ENCODE measurements around the gene CDH4.

Gene CDH4

DNA sequence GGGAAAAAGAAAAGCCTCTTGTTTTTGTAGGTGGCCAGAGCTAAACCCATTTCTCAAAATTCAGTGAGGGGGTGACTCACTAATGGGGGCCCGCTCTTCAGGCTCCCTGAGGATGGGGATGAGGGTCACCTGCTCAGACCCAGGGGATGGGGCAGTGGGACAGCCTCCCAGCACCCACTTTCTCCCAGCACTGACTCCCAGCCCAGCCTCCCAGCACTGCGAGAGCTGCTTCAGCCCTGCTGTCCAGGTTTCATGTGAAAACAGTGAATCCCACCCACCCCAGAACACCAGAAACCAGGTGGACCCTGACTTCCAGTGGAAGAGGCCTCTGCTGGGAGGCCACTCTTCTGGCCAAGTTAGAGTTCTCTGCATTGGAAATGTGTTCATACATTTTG is 362.6 kb downstream of the CDH4 start:
- no peak for DNase-seq

DNA sequence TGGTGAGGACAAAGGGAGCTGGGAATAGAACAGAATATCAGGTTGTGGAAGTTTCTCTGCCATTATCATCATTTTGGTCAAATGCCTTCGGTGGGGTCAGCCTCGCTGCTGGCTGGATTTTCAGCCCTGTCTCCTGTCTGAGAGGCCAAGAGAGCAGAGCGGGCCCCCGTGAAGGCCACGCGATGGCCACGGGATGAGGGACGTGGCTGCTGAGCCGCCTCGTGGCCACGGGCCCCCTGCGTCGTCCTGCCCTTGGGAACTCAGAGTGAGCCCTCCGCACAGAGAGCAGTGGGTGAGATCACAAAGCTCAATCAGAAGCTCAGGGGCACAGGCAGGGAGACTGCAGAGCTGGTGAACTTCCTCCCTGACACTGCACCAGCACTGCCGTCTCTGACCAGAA is 363.7 kb downstream of the CDH4 start:
- DNase-seq, result no peak

DNA sequence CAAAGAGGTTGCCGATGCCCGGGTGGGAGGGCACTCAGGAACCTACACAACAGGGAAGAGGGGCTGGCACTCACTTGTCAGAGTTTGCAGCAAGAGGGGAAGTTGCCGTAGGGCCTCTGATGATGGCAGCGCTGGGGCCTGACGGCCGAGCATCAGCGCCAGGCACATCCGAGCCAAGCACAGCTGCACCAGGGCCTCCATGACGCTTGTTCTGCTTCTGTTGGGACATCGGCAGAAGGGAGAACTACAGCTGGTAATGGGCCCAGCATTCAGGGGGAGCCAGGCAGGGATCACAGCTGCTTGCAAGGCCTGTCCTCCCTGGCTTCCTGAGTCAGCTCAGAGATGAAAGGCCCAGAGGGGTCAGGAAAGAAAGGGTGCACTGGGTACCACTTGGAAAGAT is 367.7 kb downstream of the CDH4 start:
- DNase-seq, result no peak

DNA sequence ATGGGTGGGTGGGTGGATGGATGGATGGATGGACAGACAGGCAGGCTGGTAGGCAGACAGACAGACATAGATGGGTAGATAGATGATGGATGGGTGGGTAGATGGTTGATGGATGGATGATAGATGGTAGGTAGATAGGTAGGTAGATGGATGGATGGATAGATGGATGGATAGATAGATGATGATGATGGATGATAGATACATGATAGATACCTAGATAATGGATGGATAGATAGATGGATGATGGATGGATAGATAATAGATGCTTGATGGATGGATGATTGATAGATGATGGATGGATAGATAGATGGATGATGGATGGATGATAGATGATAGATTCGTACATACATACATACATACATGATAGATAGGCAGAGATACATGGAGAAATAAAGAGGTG is 368.1 kb downstream of the CDH4 start:
- no peak for DNase-seq

DNA sequence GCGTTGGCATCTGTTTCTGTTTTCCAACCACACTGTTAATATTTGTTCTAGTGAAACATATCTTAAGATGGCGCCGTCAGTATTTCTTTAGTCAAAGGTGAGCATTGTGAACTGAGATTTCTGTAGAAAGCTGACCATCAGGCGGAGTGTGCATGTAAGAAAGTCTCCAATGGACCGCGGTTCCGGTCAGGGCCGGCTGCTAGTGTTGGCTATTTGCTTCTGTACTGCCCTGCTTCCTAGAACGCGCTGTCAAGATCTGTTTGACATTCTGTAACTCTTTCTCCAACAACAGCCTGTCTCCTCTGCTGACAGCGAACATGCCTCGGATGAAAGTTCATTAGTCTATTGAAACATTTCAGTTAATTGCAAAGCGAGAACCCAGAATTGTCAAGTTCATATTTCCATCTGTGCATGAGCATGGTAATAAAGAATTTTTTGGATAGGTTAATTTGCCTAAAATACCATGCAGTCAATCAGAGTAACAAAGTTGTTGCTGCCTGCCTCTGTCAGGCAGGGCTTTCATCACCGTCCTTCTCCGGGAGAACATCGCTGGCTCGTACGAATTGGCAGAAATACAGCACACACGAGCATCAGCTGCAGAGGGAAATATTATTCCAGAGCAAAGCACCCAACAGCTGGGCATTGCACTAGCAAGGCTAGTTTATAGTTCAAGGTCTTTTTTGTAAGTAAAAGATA is 369.1 kb downstream of the CDH4 start:
- no peak for DNase-seq

DNA sequence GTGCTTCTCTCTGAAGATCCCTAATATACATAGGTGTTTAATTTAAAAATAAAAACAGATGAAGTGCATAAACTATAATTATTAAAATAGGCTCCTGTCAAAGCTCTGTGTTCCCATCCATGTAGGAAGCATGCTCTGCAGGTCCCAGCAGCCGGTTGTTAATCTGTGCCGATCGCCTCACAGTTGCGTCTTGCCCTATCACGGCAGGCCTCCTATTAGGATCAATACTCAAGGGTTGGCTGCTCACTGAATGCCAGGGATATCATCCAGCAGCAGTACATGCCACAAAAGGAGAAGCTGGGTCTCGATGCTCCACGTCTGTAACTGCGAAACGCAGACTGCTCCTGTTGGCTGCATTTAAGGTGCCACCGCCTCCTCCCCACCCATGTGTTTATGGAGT is 369.8 kb downstream of the CDH4 start:
- DNase-seq, result no peak

DNA sequence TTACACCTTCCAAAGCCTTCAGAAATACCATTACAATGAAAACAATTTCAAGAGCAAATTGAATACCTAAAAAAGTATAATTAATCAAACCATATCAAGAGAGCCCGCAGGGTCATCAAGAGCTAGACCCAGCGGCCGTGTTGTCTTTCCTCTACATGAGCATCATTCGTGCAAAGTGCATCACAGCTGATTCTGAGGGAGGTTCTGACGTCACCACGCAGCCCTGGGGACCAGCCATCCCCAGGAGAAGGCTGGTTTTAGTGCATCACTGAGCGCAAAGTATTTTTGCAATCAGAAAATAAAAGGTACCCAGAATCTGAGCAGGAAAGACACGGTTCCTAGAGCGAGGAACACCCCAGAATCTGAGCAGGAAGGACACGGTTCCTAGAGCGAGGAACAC is 371.4 kb downstream of the CDH4 start:
- no peak for DNase-seq

DNA sequence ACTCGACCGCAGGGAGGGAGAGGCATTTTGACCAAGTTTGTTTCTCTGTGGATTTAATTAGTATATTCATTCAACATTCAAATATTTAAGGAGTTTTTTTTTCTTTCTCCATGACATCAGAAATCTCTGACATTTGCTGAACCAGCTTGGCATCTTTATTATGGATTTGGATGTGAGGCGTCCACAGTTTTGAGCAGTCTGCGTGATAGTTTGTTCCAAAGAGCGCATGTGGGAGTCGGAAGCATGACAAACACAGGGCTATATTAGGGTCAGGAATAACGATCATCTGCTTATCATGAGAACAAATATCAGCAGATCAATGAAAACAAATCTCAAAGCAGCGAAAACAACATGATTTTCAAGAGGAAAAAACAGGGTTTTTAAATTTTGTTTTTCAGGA is 373.2 kb downstream of the CDH4 start:
- no peak for DNase-seq

DNA sequence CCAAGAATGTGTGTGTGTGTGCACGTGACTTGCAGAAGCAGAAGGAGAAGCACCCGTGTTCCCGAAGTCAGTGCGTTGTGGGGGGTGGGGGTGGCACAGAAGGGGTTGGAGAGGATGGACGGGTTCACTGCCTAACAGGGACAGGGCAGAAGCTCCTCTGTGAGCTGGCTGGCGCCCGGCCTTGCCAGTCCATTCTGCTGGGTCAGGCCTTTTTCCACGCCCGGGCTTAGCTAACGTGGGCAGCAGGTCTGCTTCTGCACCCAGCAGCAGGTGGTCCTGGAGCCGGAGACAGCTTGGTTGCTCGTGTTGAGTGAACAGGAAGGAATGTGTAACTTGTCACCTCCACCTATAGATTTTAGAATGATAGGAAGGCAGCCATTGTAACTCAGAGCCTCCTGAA is 374.4 kb downstream of the CDH4 start:
- DNase-seq, result no peak

DNA sequence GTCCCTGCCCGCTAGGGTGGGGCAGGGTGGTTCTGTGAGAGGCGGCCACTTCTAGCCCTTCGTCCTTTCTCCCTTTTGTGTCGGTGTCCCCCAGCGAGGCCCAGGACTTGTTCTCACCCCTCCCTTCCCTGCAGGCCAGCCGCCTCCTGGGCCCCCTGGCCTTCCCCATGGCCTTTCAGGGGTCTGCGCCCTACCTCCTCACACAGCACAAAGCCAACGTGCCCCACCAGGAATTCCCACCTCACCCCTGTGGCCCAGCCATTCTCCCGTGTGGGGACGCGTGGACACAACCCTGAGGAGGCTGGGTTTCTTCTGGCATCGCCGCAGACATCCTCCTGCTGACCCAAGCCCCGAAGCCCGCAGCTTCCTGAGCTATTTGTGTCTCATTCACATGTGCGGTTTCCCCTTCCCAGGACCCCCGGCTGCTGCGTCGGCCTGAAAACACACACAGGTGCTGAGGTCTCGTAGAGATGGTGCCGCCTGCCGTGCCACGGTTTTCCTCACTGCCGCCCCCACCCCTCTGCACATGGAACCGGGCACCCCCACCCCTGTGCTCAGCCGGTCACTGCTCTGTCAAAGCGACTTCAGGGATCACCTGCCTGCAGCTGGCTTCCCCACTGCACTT is 375.8 kb downstream of the CDH4 start:
- no peak for DNase-seq

DNA sequence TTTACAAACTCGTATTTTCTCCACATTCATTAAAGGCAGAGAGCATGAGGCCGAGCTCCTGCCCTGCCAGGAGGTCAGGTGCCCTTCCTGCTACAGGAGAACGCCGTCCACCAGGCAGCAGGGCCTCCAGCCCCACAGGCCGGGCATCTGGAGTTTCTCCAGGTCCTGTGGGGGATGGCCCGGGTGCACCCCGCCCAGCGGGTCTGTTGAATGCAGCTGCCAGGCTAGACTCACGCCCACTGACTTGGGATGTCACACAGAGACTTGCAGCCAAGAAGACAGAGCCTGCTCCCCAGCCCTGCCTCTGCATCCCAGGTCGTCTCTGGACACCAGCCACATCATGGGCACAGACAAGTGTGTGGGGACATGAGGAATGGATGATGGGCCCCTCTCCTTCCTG is 376.4 kb downstream of the CDH4 start:
- peak; percentile 31 for DNase-seq

DNA sequence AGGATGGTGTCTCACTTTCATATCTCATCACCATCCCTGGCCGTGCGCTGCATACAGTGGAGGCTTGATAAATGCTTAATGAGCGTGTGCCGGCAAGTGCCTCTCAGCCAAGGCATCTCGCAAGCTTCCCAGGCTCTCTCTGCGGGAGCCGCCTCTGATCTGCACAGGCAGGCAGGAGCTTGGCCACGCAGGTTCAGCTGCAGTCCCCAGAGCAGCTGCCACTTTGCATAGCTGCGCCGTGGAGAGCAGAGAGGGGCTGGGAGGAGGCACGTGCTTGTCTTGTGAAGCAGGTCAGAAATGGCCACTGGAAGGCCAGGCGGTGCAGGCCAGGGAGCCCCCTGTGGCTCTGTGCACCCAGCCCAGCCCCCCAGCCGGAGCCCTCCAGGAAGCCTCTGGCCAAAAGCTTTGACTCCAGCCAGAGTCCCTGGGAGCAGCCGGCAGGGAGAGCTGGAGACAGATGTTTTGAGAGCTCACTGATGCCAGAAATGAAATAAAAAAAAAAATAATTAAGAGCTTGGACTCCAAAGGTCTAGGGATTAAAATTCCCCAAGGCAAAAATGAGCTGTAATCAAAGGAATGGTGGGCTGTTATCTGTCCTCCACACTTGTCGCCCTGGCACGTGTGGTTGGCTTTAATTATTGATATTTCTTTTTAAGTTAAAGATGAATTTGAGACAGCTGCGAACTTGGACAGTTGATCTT is 377.0 kb downstream of the CDH4 start:
- DNase-seq, result peak; percentile 51

DNA sequence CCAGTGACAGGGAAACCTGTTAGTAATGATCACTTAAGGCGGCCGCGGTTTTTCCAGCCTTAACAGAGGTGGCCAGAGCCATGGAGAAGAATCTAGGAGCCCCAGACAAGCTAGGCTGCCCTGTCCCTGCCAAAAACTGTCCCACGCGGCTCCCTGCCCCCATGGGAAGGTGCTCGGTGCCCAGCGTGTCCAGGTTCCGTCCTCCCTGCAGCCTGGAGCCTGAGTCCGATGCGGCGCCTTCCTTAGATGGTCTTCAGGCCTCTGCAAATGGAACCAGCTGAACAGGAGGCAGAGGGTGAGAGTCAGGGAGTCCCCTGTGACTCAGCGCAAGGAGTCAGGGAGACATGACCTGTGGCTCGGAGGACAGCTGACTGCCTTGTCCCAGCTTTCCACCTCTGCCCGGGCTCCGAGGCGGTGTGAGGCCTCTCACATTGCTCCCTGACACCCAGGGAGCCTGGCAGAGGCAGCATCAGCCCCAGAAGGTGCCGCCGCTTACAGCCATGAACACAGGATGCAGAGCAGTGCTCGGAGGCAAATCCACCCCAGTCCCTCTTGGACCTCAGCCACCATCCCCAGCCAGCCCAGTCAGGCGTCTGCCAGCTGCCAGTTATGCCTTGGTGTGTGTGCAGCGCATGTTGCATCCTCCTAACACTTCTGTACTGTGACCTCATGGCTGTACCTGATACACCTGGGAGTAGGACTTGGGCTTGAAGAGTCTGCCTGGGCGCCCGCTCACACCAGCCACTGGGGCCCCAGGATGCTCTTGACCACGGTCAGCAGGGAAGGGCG is 377.7 kb downstream of the CDH4 start:
- DNase-seq, result peak; percentile 58

DNA sequence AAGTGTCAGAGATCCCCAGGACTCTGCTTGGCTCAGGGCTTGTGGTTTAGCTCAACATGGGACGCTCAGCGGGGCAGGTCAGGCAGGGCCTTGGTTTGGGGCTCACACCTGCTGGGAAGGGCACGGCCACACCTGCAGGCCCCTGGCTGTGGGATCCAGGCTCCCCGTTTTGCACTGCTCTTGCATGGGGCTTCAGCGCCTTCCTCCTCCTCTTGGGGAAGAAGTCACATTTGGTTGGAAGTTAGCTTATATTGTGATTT is 378.3 kb downstream of the CDH4 start:
- no peak for DNase-seq

DNA sequence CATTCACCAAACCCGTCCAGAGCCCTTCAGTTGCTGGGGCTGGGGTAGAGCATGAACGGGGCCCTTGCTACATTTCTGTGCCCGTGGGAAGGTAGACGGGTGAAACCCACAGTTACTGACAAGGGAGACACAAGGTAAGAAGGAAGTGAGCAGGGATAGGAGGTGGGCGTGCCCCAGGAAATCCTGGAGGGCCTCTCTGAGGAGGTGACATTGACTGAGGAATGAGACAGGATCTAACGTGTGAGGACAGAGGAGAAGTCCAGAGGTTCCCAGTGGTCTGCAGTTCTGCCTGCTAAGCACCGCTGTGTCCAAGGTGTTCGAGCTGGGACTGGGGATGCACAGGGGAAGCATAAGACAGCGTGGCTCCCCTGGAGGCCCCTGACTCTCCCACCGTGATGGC is 378.8 kb downstream of the CDH4 start:
- no peak for DNase-seq

DNA sequence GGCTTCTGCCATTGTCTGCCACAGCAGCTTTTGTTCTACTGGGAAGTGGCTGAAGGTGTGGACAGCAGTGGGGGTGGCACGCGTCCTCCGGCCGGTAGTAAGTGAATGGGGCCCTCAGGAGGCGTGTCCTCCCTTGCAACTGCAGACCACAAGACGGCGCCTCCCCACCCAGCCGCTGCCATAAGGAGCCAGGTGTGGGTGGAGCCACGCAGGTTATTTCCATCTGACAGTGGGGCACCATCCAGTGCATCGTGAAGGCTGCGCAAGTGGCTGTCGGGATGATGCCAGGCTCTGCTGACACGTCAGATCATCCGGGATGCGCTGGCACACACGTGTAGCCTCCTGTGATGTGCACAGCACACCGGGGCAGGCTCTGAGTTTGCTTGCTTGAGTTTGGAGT is 379.7 kb downstream of the CDH4 start:
- DNase-seq, result no peak

DNA sequence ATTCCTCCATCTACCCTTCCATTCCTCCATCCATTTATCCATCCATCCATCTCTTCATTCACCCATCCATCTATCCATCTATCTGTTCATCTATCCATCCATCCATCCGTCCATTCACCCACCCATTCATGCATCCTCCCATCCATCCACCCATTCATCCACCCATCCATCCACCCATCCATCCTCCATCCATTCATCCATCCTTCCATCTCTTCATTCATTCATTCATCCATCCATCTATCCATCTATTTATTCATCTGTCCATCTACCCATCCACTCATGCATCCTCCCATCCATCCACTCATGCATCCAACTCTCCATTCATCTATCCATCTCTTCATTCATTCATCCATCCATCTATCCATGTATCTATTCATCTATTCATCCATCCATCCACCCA is 380.9 kb downstream of the CDH4 start:
- no peak for DNase-seq

DNA sequence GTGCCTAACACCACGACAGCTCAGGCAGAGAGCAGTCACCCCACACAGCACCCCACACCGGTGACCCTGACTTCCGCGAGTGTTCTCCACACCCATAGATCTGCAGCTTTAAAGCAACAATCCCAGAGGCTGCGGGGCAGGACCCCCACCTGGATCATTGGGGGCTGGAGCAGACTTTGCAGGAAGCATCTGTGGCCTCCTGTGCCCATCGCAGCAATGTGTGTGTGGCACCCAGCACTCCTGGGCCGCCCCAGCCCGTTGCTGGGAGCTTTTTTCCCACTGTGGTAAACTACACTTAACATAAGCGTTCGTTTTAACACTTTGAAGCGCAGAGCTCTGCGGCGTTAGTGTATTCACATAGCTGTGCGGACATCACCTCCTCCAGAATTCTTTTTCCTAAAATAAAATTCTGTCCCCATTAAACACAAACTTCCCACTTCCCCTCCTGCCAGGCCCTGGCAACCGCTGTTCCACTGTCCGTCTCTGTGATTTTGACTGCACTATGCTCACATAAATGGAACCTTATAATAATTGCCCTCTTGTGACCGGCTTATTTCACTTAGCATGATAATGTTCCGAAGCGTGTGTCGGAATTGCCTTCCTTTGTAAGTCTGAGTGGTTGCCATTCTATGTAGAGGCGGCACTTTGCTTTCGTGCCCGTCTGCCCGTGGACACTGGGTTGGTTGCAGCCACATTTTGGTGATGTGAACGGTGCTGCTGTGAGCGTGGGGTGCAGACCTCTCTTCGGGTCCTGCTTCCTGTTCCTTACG is 382.5 kb downstream of the CDH4 start:
- no peak for DNase-seq

DNA sequence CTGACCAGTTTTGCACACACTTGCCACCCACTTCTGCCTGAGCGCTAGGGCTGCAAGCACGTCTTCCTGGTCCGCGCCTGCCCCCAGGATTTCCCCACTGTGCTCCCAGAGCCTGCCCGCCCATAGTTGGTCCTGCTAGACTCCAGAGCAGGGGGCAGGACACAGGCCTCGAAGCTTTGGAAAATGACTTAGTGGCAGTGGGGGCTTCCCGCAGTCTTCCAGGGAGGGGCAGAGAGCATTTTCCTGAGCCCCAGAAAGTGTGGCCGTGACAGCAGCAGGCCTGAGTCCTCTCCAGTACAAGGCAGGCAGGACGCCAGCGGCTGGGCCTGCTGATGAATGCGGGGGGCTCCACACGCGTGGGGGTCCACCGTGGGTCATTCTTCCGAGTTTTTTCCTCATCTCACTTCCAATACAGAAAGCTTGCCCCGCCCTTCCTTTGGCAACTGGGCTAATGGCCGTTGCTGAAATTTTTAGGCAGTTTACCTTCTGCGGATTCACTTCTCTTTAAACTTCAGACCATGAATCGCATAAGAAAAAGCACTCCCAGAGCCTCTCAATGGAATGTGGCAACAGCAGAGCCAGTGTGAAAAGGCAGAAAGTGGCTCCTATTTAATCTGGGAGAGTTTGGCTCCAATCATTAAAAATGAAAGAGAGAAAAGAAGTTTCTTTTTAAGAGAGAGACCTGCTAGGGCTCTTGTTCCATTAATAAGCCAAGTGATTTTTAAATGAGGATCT is 383.8 kb downstream of the CDH4 start:
- DNase-seq, result no peak

DNA sequence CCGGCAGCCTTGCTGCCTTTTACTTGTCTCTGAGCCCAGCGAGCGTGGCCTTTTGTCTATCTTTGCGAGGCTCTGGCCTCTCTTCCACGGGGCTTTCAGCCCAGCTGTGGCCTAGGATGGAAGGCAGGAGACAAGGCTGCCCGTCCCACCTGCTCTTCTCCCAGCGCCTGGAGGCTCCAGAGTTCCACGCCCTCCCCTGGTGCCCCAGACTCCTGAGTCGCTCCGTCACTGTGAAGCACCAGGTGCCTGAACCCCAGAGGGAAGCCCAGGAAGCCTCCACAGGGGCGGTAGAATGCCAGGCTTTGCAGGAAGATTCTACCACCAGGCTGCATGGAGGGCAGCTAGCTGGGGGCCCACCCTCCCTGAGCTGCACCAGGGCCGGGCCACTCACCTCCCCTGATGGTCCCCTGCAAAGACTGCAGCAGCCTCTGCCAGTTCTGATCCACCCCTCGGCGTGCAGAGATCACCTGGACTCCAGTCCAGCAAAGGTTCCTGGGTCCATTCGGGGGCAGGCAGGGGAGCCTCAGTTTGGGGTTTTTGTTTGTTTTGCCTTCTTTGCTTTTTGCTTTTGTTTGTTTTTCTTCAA is 384.6 kb downstream of the CDH4 start:
- no peak for DNase-seq

DNA sequence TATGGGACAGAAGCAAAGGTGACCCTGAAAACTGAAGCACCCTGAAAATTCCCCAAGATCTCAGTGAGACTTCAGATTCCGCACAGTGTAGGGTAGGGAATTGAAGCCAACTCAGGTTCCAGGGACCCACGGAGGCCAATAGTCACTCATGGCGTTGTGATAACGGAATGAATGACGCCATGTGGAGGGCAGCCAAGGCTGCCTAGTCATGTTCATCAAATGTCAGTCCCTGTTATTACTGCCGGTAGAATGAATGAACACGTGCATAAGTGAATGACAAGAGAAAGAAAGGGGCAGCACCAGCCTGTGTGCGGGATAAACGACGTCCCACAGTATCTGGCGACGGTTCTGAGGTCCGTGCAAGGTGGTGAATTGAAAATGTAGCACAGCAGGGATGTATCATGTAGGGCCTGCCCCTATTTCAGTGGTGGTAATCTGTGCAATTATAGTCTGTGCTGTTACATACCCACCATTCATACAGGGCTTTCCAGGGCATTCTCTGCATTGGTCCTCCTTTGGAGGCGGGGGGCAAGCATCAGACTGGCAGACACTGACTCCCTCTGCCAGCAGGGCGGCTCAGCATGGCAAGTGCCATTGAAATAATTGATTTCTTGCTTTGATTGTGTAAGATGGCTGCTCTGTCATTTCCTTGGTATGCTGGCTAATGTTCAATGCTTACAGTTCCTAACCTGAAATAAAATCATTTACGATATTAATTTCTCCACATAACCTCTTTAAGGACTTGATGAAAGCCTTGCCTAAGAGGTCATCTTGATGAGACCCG is 386.9 kb downstream of the CDH4 start:
- DNase-seq, result no peak
